RWPE1 (cell line): ENCODE results near the gene TAF1C.

Experiments used
- CTCF ChIA-PET: fragments of 350-600 bp; sonication (Branson Sonifier 250); formaldehyde crosslinking; extraction: SDS; loops from one replicate; lab custom pipeline; 2021; lab: Yijun Ruan, JAX
- POLR2A ChIA-PET: fragments of 400-600 bp; formaldehyde crosslinking; extraction: SDS; loops from one replicate; lab custom pipeline; 2020; ENCODE audit warnings: antibody characterized with exemption; ENCODE audit not compliant: low non-redundant PET; lab: Yijun Ruan, JAX
- DNase-seq: peaks from one replicate; pipeline ENCODE4 v3.0.0; 2012; ENCODE audit warnings: low spot score
- H3K27ac ChIP-seq: fragments of 450-650 bp; 2 replicates; pipeline ENCODE4 v1.5.1; 2017
- CTCF ChIP-seq: fragments of 450-650 bp; conservative IDR thresholded peaks from 2 replicates; pipeline ENCODE4 v1.5.1; 2017; ENCODE audit warnings: low read depth, mild to moderate bottlenecking

The TAF1C gene

GRCh38 chr16:84214451-84215066 lies 27.7 kb upstream of the TAF1C start:
- ChIA-PET POLR2A (interaction anchor here (0.6 kb wide), 1 partner anchor 1188 kb away, joined by 3 read pairs; no protein-coding TSS in a partner anchor), CTCF (interaction anchor here (0.6 kb wide), 1 partner anchor 288 kb away, joined by 3 read pairs; no protein-coding TSS in a partner anchor)
- TF ChIP-seq CTCF = no peak
- DNase-seq = no peak
- no peak overlapping the region for H3K27ac ChIP-seq

GRCh38 chr16:84212631-84213030 lies 25.8 kb upstream of the TAF1C start:
- no peak overlapping the region for H3K27ac ChIP-seq
- TF ChIP-seq CTCF = no peak
- no peak for DNase-seq
- CTCF ChIA-PET = interaction anchor here (0.6 kb wide), 1 partner anchor 28 kb away, joined by 5 read pairs; no protein-coding TSS in a partner anchor
- POLR2A ChIA-PET = no interaction called here

- TF ChIP-seq CTCF = no peak
- no peak for DNase-seq
- ChIA-PET CTCF (interaction anchor here (0.6 kb wide), 1 partner anchor 28 kb away, joined by 5 read pairs; no protein-coding TSS in a partner anchor), POLR2A (interaction anchor here (0.7 kb wide), 1 partner anchor 47 kb away, joined by 4 read pairs; no protein-coding TSS in a partner anchor)
- H3K27ac ChIP-seq = no peak overlapping the region
Measured at GRCh38 chr16:84212154-84212553, 25.3 kb upstream of the TAF1C start.

- no peak overlapping the region for H3K27ac ChIP-seq
- no peak for DNase-seq
- ChIA-PET CTCF (interaction anchor here (0.6 kb wide), 1 partner anchor 1464 kb away, joined by 5 read pairs; no protein-coding TSS in a partner anchor), POLR2A (no interaction called here)
- no peak for TF ChIP-seq CTCF
Measured at GRCh38 chr16:84209989-84210388, 23.1 kb upstream of the TAF1C start.

GRCh38 chr16:84207879-84208278 lies 21.0 kb upstream of the TAF1C start:
- ChIA-PET POLR2A (no interaction called here), CTCF (interaction anchor here (0.7 kb wide), 1 partner anchor 21 kb away, joined by 3 read pairs; the partner anchor contains the start of gene TAF1C)
- DNase-seq = no peak
- H3K27ac ChIP-seq = no peak overlapping the region
- TF ChIP-seq CTCF = no peak

GRCh38 chr16:84207251-84207650 lies 20.4 kb upstream of the TAF1C start:
- CTCF ChIA-PET = no interaction called here
- no peak for DNase-seq
- no peak for TF ChIP-seq CTCF
- no peak overlapping the region for H3K27ac ChIP-seq
- POLR2A ChIA-PET = no interaction called here
